GM19099 (cell line): ENCODE measurements around the gene ASAP2.

Experiments used
- POLR2A ChIP-seq: IDR thresholded peaks from 3 replicates; pipeline ENCODE4 v1.6.1; 2011; ENCODE audit warnings: low read depth; ENCODE audit not compliant: insufficient read length; ENCODE audit errors: extremely low read depth

ASAP2 gene

DNA sequence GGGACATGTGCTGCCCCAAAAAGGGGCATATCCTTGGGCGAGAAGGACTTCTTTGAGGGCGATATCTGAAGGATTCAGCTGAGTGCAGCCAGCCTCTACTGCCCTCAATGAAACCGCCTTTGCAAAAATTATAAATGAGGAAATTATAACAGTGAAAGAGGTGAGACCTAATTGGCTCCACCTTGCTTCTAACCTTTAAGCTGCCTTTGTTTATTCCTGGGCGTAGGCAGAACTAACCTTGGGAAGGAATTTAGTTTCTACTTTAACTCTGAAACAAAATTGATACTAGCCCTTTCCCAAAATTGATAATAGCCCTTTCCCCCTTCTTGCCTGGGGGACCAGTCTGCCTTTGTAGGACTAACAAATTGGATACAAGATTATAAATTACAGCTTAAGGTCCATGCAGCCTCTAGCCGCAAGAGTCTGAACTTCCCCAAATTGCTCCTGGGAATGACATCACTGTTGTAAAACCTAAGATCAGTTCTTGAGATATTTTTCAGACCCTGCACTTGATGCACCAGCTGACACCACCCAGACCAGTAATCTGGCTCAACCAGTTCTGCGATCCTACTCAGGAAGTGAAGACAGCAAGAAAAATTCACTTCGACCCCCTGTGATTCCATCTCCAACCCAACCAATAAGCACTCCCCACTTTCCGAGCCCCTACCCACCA lies 36.0 kb upstream of the ASAP2 start:
- no peak for TF ChIP-seq POLR2A

DNA sequence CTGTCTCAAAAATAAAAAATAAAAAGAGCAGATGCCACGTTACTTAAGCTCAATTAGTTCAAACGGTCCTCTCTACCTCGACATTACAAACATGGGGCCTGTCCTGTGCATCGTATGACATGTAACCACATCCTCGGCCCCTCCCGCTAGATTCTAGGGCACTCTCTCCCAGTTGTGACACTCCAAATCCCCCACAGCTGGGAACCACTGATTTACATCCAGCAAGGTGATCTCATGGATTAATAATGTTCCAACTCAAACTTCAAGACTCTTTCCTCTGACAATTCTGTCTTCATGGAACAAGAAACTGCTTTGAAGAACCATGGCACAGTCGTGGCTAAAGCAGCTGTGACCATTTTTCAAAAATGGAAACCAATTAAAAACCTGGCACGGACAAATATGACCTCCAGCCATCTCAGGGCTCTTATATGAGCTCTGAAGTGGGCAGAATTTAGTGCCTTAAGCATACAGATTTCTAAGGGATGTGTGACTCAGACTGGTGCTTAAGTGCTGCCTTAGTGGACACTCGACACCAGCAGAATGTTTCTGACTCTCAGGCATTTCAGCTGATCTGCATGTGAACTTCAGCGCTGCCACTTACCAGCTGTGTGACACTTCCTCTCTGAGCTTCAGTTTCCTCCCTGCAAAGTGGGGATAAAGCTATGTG lies 31.7 kb upstream of the ASAP2 start:
- no peak for TF ChIP-seq POLR2A

DNA sequence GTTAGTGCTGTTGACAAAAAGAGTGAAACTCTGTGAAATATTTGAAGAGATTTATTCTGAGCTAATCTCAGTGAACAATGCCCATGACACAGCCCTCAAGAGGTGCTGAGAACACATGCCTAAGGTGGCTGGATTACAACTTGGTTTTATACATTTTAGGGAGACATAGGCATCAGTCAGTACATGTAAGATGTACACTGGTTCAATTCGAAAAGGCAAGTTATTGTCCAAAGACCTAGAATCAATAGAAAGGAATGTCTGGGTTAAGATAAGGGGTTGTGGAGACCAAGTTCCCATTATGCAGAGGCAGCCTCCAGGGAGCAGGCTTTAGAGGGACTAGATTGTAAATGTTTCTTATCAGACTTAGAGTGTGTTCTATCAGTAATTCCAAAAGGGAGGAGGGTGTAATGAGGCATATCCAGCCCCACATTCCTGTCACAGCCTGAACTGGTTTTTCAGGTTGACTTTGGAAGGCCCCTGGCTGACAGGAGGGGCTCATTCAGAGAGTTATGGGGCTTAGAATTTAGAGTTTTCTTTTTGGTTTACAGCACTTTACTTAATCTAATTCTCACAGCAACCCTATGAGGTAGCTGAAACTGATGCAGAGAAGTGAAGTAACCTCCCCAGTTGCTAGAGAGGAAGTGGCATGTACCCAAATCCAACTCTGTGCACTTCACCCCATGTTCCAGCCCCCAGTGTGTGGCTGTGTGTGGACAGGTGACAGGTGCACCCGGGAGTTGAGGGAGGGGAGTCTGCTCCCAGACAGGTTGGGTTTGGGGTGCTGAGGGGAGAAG lies 28.3 kb upstream of the ASAP2 start:
- TF ChIP-seq POLR2A: no peak

GRCh38 chr2:9178904-9179571 lies 27.6 kb upstream of the ASAP2 start:
- no peak for TF ChIP-seq POLR2A

GRCh38 chr2:9179572-9180201 lies 26.9 kb upstream of the ASAP2 start:
- TF ChIP-seq POLR2A: no peak

DNA sequence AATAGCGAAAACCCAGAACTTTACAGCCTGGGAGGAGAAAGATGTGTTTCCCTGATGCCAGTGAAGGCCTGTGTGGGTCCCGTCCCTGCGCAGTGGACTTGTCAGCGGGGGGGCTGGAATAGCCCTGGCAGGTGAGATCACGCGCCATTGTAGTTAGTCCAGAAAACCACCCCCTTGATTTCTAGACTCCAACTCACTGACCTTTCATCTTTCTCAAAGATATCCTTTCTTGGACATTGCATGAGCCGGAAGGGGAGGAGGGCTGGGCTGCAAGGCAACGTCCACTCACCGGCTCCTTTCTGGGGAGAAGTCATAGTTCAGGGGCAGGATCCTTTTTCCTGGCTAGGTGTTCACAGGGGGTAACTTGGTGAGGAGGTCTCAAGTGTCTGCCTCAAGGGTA lies 22.3 kb upstream of the ASAP2 start:
- no peak for TF ChIP-seq POLR2A

GRCh38 chr2:9187620-9188214 lies 18.9 kb upstream of the ASAP2 start:
- no peak for TF ChIP-seq POLR2A

DNA sequence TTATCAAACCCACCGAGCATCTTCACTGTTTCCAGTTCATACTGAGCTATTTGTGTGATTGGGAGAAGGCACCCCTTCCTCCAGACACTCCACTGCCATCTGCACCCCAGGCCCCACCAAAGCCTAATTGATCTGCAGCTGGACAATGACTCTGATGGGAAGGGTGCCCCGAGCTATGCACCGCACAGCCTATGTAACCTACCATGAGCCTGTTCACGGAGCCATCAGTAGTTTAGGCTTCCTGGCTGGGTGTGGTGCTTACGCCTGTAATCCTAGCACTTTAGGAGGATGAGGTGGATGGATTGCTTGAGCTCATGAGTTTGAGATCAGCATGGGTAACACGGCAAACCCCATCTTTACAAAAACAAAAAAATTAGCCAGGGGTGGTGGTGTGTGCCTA lies 17.8 kb upstream of the ASAP2 start:
- no peak for TF ChIP-seq POLR2A

GRCh38 chr2:9189901-9190300 lies 16.7 kb upstream of the ASAP2 start:
- no peak for TF ChIP-seq POLR2A

GRCh38 chr2:9191041-9191481 lies 15.6 kb upstream of the ASAP2 start:
- no peak for TF ChIP-seq POLR2A

DNA sequence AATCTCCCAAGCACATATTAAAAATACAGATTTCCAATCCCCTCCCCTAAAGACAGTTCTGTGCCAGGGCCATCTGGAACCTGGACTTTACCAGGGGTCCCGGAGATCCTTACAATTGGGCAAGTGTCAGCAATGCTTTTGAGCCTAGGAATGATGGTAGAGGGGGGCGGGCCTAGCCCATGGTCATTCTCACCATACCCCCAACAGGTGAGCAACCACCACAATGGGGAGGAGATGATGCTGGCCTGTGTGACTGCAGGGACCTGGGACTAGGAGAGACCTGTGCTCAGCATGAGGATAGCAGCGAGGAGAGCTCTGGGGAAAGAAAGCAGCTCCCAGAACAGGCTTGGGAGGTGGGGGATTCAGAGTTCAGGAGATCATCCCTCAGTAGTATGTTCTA lies 13.9 kb upstream of the ASAP2 start:
- no peak for TF ChIP-seq POLR2A

DNA sequence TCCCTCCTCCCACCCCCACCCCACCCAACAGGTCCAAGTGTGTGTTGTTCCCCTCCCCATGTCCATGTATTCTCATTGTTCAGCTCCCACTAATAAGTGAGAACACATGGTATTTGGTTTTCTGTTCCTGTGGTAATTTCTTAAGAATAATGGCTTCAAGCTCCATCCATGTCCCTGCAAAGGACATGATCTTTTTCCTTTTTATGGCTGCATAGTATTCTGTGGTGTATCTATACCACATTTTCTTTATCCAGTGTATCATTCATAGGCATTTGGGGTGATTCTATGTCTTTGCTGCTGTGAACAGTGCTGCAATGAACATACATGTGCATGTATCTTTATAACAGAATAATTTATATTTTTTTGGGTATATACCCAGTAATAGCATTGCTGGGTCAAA lies 12.3 kb upstream of the ASAP2 start:
- TF ChIP-seq POLR2A: no peak

DNA sequence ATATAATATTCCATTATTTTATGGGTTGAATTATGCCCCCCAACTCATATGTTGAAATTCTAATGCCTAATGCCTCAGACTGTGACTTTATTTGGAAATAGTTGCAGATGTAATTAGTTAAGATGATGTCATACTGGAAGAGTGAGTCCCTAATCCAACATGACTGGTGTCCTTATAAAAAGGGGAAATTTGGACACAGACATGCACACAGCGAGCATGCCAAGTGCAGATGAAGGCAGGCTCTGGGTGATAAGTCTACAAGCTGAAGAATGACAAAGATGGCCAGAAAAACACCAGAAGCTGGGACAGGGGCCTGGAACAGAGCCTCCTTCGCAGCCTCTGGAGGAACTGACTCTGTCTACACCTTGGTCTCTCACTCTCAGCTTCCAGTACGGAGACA lies 10.0 kb upstream of the ASAP2 start:
- no peak for TF ChIP-seq POLR2A

GRCh38 chr2:9197916-9198315 lies 8.7 kb upstream of the ASAP2 start:
- TF ChIP-seq POLR2A: no peak
